Measurements from ENCODE around the gene UNC5A. TPM values are rescaled to one million over a fixed set of nuclear protein-coding genes. Genes with fewer than 3 reads are reported as not detected.

The UNC5A gene
- total RNA-seq, 1 donor from 2014 or later, result not detected

- Histone ChIP-seq H3K27me3 (no peaks in the 10 kb centered on the region), H3K27ac (no peak overlapping the region), H3K4me3 (no peak overlapping the region), H3K4me1 (no peaks in the 10 kb centered on the region), H3K36me3 (peaks cover 0 to 35% of the 10 kb centered on the region in 2 donors), H3K9me3 (no peaks in the 10 kb centered on the region)
- no peak for TF ChIP-seq POLR2AphosphoS5 (IDR thresholded peaks at IDR 0.05; ENCODE audit: insufficient read depth in 1 of 2, low read depth in 1 of 2)
- TF ChIP-seq CTCF (IDR thresholded peaks at IDR 0.05), result no peak
- no peak for TF ChIP-seq POLR2A (IDR thresholded peaks at IDR 0.05)
- DNase-seq (ENCODE audit: extremely low spot score in 2 of 2), result no peak
- intact Hi-C loops (cut with DNase I), result no loop called here
Measured at GRCh38 chr5:176902102-176902814, 91.9 kb downstream of the UNC5A start.

- no peak overlapping the region for H3K4me3 ChIP-seq
- H3K36me3 ChIP-seq, result peaks cover 0 to 42% of the 10 kb centered on the region in 2 donors
- intact Hi-C loops (cut with DNase I), result no loop called here
- no peak overlapping the region for H3K27ac ChIP-seq
- TF ChIP-seq CTCF (IDR thresholded peaks at IDR 0.05), result no peak
- TF ChIP-seq POLR2AphosphoS5 (IDR thresholded peaks at IDR 0.05; ENCODE audit: insufficient read depth in 1 of 2, low read depth in 1 of 2), result no peak
- no peak for TF ChIP-seq POLR2A (IDR thresholded peaks at IDR 0.05)
- H3K4me1 ChIP-seq, result no peaks in the 10 kb centered on the region
- no peaks in the 10 kb centered on the region for H3K27me3 ChIP-seq
- no peaks in the 10 kb centered on the region for H3K9me3 ChIP-seq
- no peak for DNase-seq (ENCODE audit: extremely low spot score in 2 of 2)
Measured at GRCh38 chr5:176902911-176903664, 92.7 kb downstream of the UNC5A start.

GRCh38 chr5:176904276-176904675 lies 93.9 kb downstream of the UNC5A start:
- TF ChIP-seq POLR2A (IDR thresholded peaks at IDR 0.05) (no peak), CTCF (IDR thresholded peaks at IDR 0.05) (no peak), POLR2AphosphoS5 (IDR thresholded peaks at IDR 0.05; ENCODE audit: insufficient read depth in 1 of 2, low read depth in 1 of 2) (no peak)
- peaks cover 0 to 49% of the 10 kb centered on the region in 2 donors for H3K36me3 ChIP-seq
- no peaks in the 10 kb centered on the region for H3K4me1 ChIP-seq
- no peak overlapping the region for H3K27ac ChIP-seq
- intact Hi-C loops (cut with DNase I), result no loop called here
- no peak overlapping the region for H3K4me3 ChIP-seq
- no peaks in the 10 kb centered on the region for H3K27me3 ChIP-seq
- no peak for DNase-seq (ENCODE audit: extremely low spot score in 2 of 2)
- no peaks in the 10 kb centered on the region for H3K9me3 ChIP-seq

GRCh38 chr5:176906126-176906525 lies 95.8 kb downstream of the UNC5A start:
- Histone ChIP-seq H3K36me3 (peaks cover 0 to 52% of the 10 kb centered on the region in 2 donors), H3K4me1 (no peaks in the 10 kb centered on the region), H3K27ac (no peak overlapping the region), H3K9me3 (no peaks in the 10 kb centered on the region), H3K27me3 (no peaks in the 10 kb centered on the region), H3K4me3 (no peak overlapping the region)
- TF ChIP-seq CTCF (IDR thresholded peaks at IDR 0.05), result no peak
- DNase-seq (ENCODE audit: extremely low spot score in 2 of 2), result no peak
- intact Hi-C loops (cut with DNase I), result no loop called here

- intact Hi-C loops (cut with DNase I), result no loop called here
- H3K9me3 ChIP-seq, result no peaks in the 10 kb centered on the region
- no peaks in the 10 kb centered on the region for H3K4me1 ChIP-seq
- TF ChIP-seq CTCF (IDR thresholded peaks at IDR 0.05) (no peak), POLR2AphosphoS5 (IDR thresholded peaks at IDR 0.05; ENCODE audit: insufficient read depth in 1 of 2, low read depth in 1 of 2) (no peak), POLR2A (IDR thresholded peaks at IDR 0.05) (no peak)
- no peak overlapping the region for H3K27ac ChIP-seq
- no peak overlapping the region for H3K4me3 ChIP-seq
- DNase-seq (ENCODE audit: extremely low spot score in 2 of 2), result no peak
- H3K36me3 ChIP-seq, result peaks cover 0 to 52% of the 10 kb centered on the region in 2 donors
- H3K27me3 ChIP-seq, result no peaks in the 10 kb centered on the region
Measured at GRCh38 chr5:176906796-176907195, 96.4 kb downstream of the UNC5A start.
